ENCODE measurements around the gene TRABD2A.

Gene TRABD2A

GRCh38 chr2:84858937-84859336 lies 21.9 kb downstream of the TRABD2A start:
- no peak for DNase-seq (ENCODE audit: low read depth in 1 of 2, low spot score in 1 of 2)
- no peaks in the 10 kb centered on the region for H3K27me3 ChIP-seq (ENCODE audit: insufficient read depth, poor library complexity, severe bottlenecking)
- no peak overlapping the region for H3K27ac ChIP-seq (replicated peaks)
- TF ChIP-seq CTCF (IDR thresholded peaks at IDR 0.05; ENCODE audit: insufficient read depth, low read length), result no peak
- TF ChIP-seq SPI1 (IDR thresholded peaks at IDR 0.05; ENCODE audit: borderline replicate concordance, low read depth), result no peak
- TF ChIP-seq REST (IDR thresholded peaks at IDR 0.05; ENCODE audit: insufficient replicate concordance, low read depth), result no peak
- no peak for TF ChIP-seq GABPA (IDR thresholded peaks at IDR 0.05; ENCODE audit: low read depth)
- TF ChIP-seq POLR2AphosphoS5 (IDR thresholded peaks at IDR 0.05; ENCODE audit: low read depth), result no peak
- no peak overlapping the region for H3K4me3 ChIP-seq (replicated peaks; ENCODE audit: insufficient read depth, low read length)

- Histone ChIP-seq H3K27me3 (ENCODE audit: insufficient read depth, poor library complexity, severe bottlenecking) (no peaks in the 10 kb centered on the region), H3K27ac (replicated peaks) (no peak overlapping the region), H3K4me3 (replicated peaks; ENCODE audit: insufficient read depth, low read length) (no peak overlapping the region)
- TF ChIP-seq REST (IDR thresholded peaks at IDR 0.05; ENCODE audit: insufficient replicate concordance, low read depth), result no peak
- TF ChIP-seq SPI1 (IDR thresholded peaks at IDR 0.05; ENCODE audit: borderline replicate concordance, low read depth), result no peak
- TF ChIP-seq GABPA (IDR thresholded peaks at IDR 0.05; ENCODE audit: low read depth), result no peak
- TF ChIP-seq POLR2AphosphoS5 (IDR thresholded peaks at IDR 0.05; ENCODE audit: low read depth), result no peak
- TF ChIP-seq CTCF (IDR thresholded peaks at IDR 0.05; ENCODE audit: insufficient read depth, low read length), result no peak
- no peak for DNase-seq (ENCODE audit: low read depth in 1 of 2, low spot score in 1 of 2)
These were observed 22.8 kb downstream of the TRABD2A start for GRCh38 chr2:84858123-84858522.

- Histone ChIP-seq H3K4me3 (replicated peaks; ENCODE audit: insufficient read depth, low read length) (no peak overlapping the region), H3K27ac (replicated peaks) (no peak overlapping the region), H3K27me3 (ENCODE audit: insufficient read depth, poor library complexity, severe bottlenecking) (no peaks in the 10 kb centered on the region)
- no peak for TF ChIP-seq GABPA (IDR thresholded peaks at IDR 0.05; ENCODE audit: low read depth)
- TF ChIP-seq POLR2AphosphoS5 (IDR thresholded peaks at IDR 0.05; ENCODE audit: low read depth), result no peak
- TF ChIP-seq CTCF (IDR thresholded peaks at IDR 0.05; ENCODE audit: insufficient read depth, low read length), result no peak
- TF ChIP-seq REST (IDR thresholded peaks at IDR 0.05; ENCODE audit: insufficient replicate concordance, low read depth), result no peak
- TF ChIP-seq SPI1 (IDR thresholded peaks at IDR 0.05; ENCODE audit: borderline replicate concordance, low read depth), result no peak
- no peak for DNase-seq (ENCODE audit: low read depth in 1 of 2, low spot score in 1 of 2)
These were observed 23.3 kb downstream of the TRABD2A start for GRCh38 chr2:84857566-84857965.
